Esophagus muscularis mucosa (tissue), 3 donors: ENCODE results near the gene EBF3.

Experiments used
- CTCF ChIP-seq, 3 experiments: fragments of 200-600 bp in 2 of 3; fragments of 450-650 bp in 1 of 3; sonication (generic) in 2 of 3; IDR thresholded peaks; one replicate each; pipeline ENCODE4 v1.5.1; 2017 to 2019; ENCODE audit warnings: antibody characterized with exemption in 3 of 3, mild to moderate bottlenecking in 2 of 3, moderate library complexity in 1 of 3
- POLR2A ChIP-seq: fragments of 450-650 bp; IDR thresholded peaks from one replicate; pipeline ENCODE4 v1.6.1; 2017; ENCODE audit warnings: antibody characterized with exemption, moderate library complexity, mild to moderate bottlenecking, low read depth
- POLR2AphosphoS5 ChIP-seq, 2 donors: sonication (generic); formaldehyde crosslinking; IDR thresholded peaks; one replicate each; pipeline ENCODE4 v1.6.1; 2017; ENCODE audit warnings: antibody characterized with exemption in 2 of 2

GRCh38 chr10:129969184-129969910, 5.3 kb upstream of the EBF3 start:
- TF ChIP-seq CTCF (IDR thresholded peaks at IDR 0.05), result no peak
- no peak for TF ChIP-seq POLR2A
- no peak for TF ChIP-seq POLR2AphosphoS5 (IDR thresholded peaks at IDR 0.05)
